ENCODE measurements around the gene C2orf66.

Gene C2orf66

GRCh38 chr2:196840171-196840570, 31.0 kb upstream of the C2orf66 start:
- TF ChIP-seq CTCF (IDR thresholded peaks at IDR 0.05) = no peak

- TF ChIP-seq CTCF (IDR thresholded peaks at IDR 0.05) = no peak
Observed at GRCh38 chr2:196839574-196839973, 30.4 kb upstream of the C2orf66 start.

GRCh38 chr2:196836440-196836839, 27.3 kb upstream of the C2orf66 start:
- TF ChIP-seq CTCF (IDR thresholded peaks at IDR 0.05) = no peak

GRCh38 chr2:196830701-196831100, 21.5 kb upstream of the C2orf66 start:
- TF ChIP-seq CTCF (IDR thresholded peaks at IDR 0.05) = no peak

- no peak for TF ChIP-seq CTCF (IDR thresholded peaks at IDR 0.05)
Observed at GRCh38 chr2:196827356-196827755, 18.2 kb upstream of the C2orf66 start.

- no peak for TF ChIP-seq CTCF (IDR thresholded peaks at IDR 0.05)
Observed at GRCh38 chr2:196823750-196824522, 14.8 kb upstream of the C2orf66 start.

GRCh38 chr2:196821195-196821594, 12.0 kb upstream of the C2orf66 start:
- no peak for TF ChIP-seq CTCF (IDR thresholded peaks at IDR 0.05)

Measured in LNCAP (cell line).